Liver (tissue), 9 donors: Measurements from ENCODE around the gene PPFIA2. TPM values are rescaled to one million over a fixed set of nuclear protein-coding genes. Genes with fewer than 3 reads are reported as not detected.

Experiments
- DNase-seq: peaks from one replicate; pipeline ENCODE4 v3.0.0-alpha.2; 2017; ENCODE audit warnings: low spot score
- H3K27ac ChIP-seq, 2 donors: one replicate each; pipeline ENCODE4 v1.7.0; 2013; ENCODE audit warnings: inconsistent platforms in 2 of 2, low read length in 2 of 2, control low read depth in 1 of 2, low read depth in 1 of 2, mild to moderate bottlenecking in 1 of 2
- H3K27me3 ChIP-seq, 4 donors: one replicate each; pipeline versions ENCODE4 v1.6.1 to v1.7.0; 2013; ENCODE audit warnings: low read length in 3 of 4, inconsistent platforms in 1 of 4, mild to moderate bottlenecking in 1 of 4, moderate library complexity in 1 of 4; ENCODE audit not compliant: control insufficient read depth in 4 of 4, insufficient read depth in 4 of 4
- H3K36me3 ChIP-seq, 4 donors: one replicate each; pipeline versions ENCODE4 v1.6.1 to v1.7.0; 2013; ENCODE audit warnings: low read length in 3 of 4, mild to moderate bottlenecking in 3 of 4, low read depth in 1 of 4, moderate library complexity in 1 of 4; ENCODE audit not compliant: control insufficient read depth in 4 of 4, insufficient read depth in 3 of 4
- H3K4me1 ChIP-seq, 4 donors: one replicate each; pipeline versions ENCODE4 v1.6.1 to v1.7.0; 2013; ENCODE audit warnings: low read length in 3 of 4, mild to moderate bottlenecking in 3 of 4, moderate library complexity in 1 of 4; ENCODE audit not compliant: control insufficient read depth in 4 of 4, insufficient read depth in 4 of 4
- H3K4me3 ChIP-seq, 3 donors: one replicate each; pipeline versions ENCODE4 v1.6.1 to v1.7.0; 2013; ENCODE audit warnings: low read length in 3 of 3, control low read depth in 1 of 3, low read depth in 1 of 3, mild to moderate bottlenecking in 1 of 3
- H3K9ac ChIP-seq, 2 donors: one replicate each; pipeline ENCODE4 v1.7.0; 2013; ENCODE audit warnings: low read length in 2 of 2, mild to moderate bottlenecking in 2 of 2, moderate library complexity in 2 of 2, control low read depth in 1 of 2, low read depth in 1 of 2
- H3K9me3 ChIP-seq, 4 donors: one replicate each; pipeline versions ENCODE4 v1.6.1 to v1.7.0; 2013; ENCODE audit warnings: low read length in 3 of 4; ENCODE audit not compliant: control insufficient read depth in 4 of 4
- ATF3 ChIP-seq: IDR thresholded peaks from 2 replicates; pipeline ENCODE4 v1.6.1; 2016; ENCODE audit warnings: antibody characterized with exemption
- CTCF ChIP-seq: fragments of 150-350 bp; IDR thresholded peaks from 2 replicates; pipeline ENCODE4 v1.5.1; 2017; ENCODE audit warnings: improper control_type of control experiment, low read depth, low read length; ENCODE audit not compliant: missing input control
- EGR1 ChIP-seq, 2 donors: IDR thresholded peaks; 2 replicates each; pipeline ENCODE4 v1.6.1; 2016 to 2018; ENCODE audit warnings: antibody characterized with exemption in 2 of 2, low read depth in 2 of 2
- FOXA1 ChIP-seq: IDR thresholded peaks from 2 replicates; pipeline ENCODE4 v1.6.1; 2016; ENCODE audit warnings: antibody characterized with exemption
- FOXA2 ChIP-seq: IDR thresholded peaks from 2 replicates; pipeline ENCODE4 v1.6.1; 2016; ENCODE audit warnings: antibody characterized with exemption
- GABPA ChIP-seq, 2 donors: IDR thresholded peaks in 1 of 2; conservative IDR thresholded peaks in 1 of 2; 2 replicates each; pipeline ENCODE4 v1.6.1; 2016; ENCODE audit warnings: antibody characterized with exemption in 2 of 2, mild to moderate bottlenecking in 1 of 2, moderate library complexity in 1 of 2
- HNF4A ChIP-seq, 2 donors: conservative IDR thresholded peaks; 2 replicates each; pipeline ENCODE4 v1.6.1; 2016; ENCODE audit warnings: antibody characterized with exemption in 2 of 2, mild to moderate bottlenecking in 2 of 2
- HNF4G ChIP-seq: IDR thresholded peaks from 2 replicates; pipeline ENCODE4 v1.6.1; 2016; ENCODE audit warnings: antibody characterized with exemption
- JUND ChIP-seq, 2 donors: IDR thresholded peaks; 2 replicates each; pipeline ENCODE4 v1.6.1; 2016; ENCODE audit warnings: antibody characterized with exemption in 2 of 2
- RAD21 ChIP-seq, 2 donors: IDR thresholded peaks; 2 replicates each; pipeline ENCODE4 v1.6.1; 2016; ENCODE audit warnings: antibody characterized with exemption in 2 of 2, mild to moderate bottlenecking in 2 of 2
- REST ChIP-seq: IDR thresholded peaks from 2 replicates; pipeline ENCODE4 v1.6.1; 2016; ENCODE audit warnings: antibody characterized with exemption, mild to moderate bottlenecking
- RXRA ChIP-seq, 2 donors: IDR thresholded peaks; 2 replicates each; pipeline ENCODE4 v1.6.1; 2017 to 2018; ENCODE audit warnings: antibody characterized with exemption in 2 of 2, mild to moderate bottlenecking in 1 of 2
- SP1 ChIP-seq: IDR thresholded peaks from 2 replicates; pipeline ENCODE4 v1.6.1; 2018; ENCODE audit warnings: antibody characterized with exemption, mild to moderate bottlenecking
- TAF1 ChIP-seq: conservative IDR thresholded peaks from 2 replicates; pipeline ENCODE4 v1.6.1; 2016; ENCODE audit warnings: antibody characterized with exemption, mild to moderate bottlenecking
- YY1 ChIP-seq: IDR thresholded peaks from 2 replicates; pipeline ENCODE4 v1.6.1; 2016; ENCODE audit warnings: antibody characterized with exemption, mild to moderate bottlenecking
- ZBTB33 ChIP-seq: IDR thresholded peaks from 2 replicates; pipeline ENCODE4 v1.6.1; 2016; ENCODE audit warnings: antibody characterized with exemption
- WGBS: extraction: QIAGEN DNeasy Blood & Tissue Kit; methylation state at CpG from one replicate; pipeline ENCODE4 v1.1.7; 2013; 5-methylcytosine and 5-hydroxymethylcytosine counted together
- polyA plus RNA-seq, 2 donors: library from polyadenylated mRNA; stranded (reverse) in 1 of 2; unstranded in 1 of 2; fragments of 200-250 nt in 1 of 2; fragments of >200 nt in 1 of 2; fragmentation: Nextera tagmentation in 1 of 2; extraction: Ambion mirVana in 1 of 2; gene quantifications; one replicate each; pipeline versions ENCODE4 v1.2.1 to v1.2.3, GENCODE V29; 2013 to 2015
- total RNA-seq, 2 donors: library from RNA; depleted of rRNA; stranded (reverse); fragments of >200 nt; gene quantifications; one replicate each; pipeline ENCODE4 v1.2.3, GENCODE V29; 2014
- donor health status: healthy.
- donor health status: healthy.
- donor health status: healthy.
- donor health status: healthy.
- donor health status: healthy.

PPFIA2 gene
- total and polyA plus RNA-seq, 4 donors, result 0.05 to 0.50 (median 0.22) TPM; not detected in 1

DNA sequence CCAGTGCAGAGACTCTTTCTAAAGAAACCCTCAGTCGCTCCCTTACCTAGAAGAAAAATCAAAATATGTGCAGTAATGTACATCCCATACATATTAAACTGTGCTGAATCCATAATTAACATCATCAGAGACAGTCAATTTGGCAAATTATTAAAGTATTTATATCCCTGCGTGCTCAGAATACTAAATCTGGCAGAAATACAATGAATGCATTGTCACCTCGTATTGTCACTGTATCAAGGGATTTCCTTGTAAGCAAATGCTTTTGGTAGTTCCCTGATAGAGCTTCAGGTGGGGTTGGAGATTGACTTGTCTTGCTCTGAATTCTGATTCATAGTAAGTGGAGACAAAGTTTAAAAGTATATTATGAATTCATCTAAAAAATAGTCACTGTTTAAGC, 319.1 kb downstream of the PPFIA2 start (continued):
- TF ChIP-seq RXRA (IDR thresholded peaks at IDR 0.05) (no peak), FOXA2 (no peak)

DNA sequence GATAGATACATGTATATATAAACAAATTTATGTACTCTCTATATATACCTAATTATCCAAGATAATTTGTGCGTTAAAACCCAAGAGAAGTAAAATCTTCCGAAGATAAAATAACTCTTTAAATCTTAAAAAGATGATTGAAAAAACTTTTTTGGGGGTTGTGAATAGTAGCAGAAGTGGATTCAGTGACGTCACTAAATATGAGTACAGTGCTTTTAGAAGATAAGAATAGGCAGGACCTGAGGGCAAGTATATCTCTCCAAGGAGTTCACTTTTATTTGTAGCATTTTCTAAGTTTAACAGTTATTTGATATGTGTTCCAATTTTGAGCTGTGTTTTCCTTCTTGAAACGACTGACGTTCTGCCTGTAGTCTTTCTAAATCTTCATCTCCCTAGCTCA, 319.8 kb downstream of the PPFIA2 start:
- H3K9ac ChIP-seq, result no peak overlapping the region
- H3K27ac ChIP-seq, result no peak overlapping the region
- no peak for TF ChIP-seq YY1
- no peak for TF ChIP-seq REST
- no peak for TF ChIP-seq HNF4G
- no peak for TF ChIP-seq FOXA1
- TF ChIP-seq TAF1, result no peak
- H3K27me3 ChIP-seq, result no peaks in the 10 kb centered on the region
- no peak overlapping the region for H3K4me3 ChIP-seq
- no peak for DNase-seq
- no peaks in the 10 kb centered on the region for H3K4me1 ChIP-seq
- no peaks in the 10 kb centered on the region for H3K36me3 ChIP-seq
- WGBS, result 64% methylated on average over 5 of the region's 5 CpGs
- H3K9me3 ChIP-seq, result no peaks in the 10 kb centered on the region

- WGBS, result 55% methylated on average over 3 of the region's 3 CpGs
- no peak for DNase-seq
- Histone ChIP-seq H3K27ac (no peak overlapping the region), H3K4me3 (no peak overlapping the region), H3K9me3 (peaks cover 0 to 4% (median under 1%) of the 10 kb centered on the region in 4 donors), H3K36me3 (no peaks in the 10 kb centered on the region), H3K27me3 (no peaks in the 10 kb centered on the region), H3K4me1 (no peaks in the 10 kb centered on the region), H3K9ac (no peak overlapping the region)
- TF ChIP-seq JUND (IDR thresholded peaks at IDR 0.05), result no peak
- no peak for TF ChIP-seq RAD21 (IDR thresholded peaks at IDR 0.05)
- no peak for TF ChIP-seq FOXA2
- TF ChIP-seq FOXA1, result no peak
- TF ChIP-seq SP1, result no peak
- no peak for TF ChIP-seq ATF3
- no peak for TF ChIP-seq RXRA (IDR thresholded peaks at IDR 0.05)
- TF ChIP-seq GABPA (IDR thresholded peaks at IDR 0.05 in 1 of 2, conservative IDR thresholded peaks at IDR 0.05 in 1 of 2), result no peak
- TF ChIP-seq ZBTB33, result no peak
- no peak for TF ChIP-seq HNF4A (conservative IDR thresholded peaks at IDR 0.05)
- no peak for TF ChIP-seq CTCF
- TF ChIP-seq EGR1 (IDR thresholded peaks at IDR 0.05; ENCODE audit: low read depth in 2 of 2), result no peak
- TF ChIP-seq TAF1, result no peak
- TF ChIP-seq REST, result no peak
- no peak for TF ChIP-seq YY1
These were observed 342.1 kb downstream of the PPFIA2 start for GRCh38 chr12:81417056-81417455.
